Measurements from ENCODE around the gene CCDC91.
"Not testable (repeated sequence)": the region's sequence is repeated elsewhere in the genome, so short reads cannot be mapped to it uniquely, and the experiment has no call there.

Gene CCDC91

DNA sequence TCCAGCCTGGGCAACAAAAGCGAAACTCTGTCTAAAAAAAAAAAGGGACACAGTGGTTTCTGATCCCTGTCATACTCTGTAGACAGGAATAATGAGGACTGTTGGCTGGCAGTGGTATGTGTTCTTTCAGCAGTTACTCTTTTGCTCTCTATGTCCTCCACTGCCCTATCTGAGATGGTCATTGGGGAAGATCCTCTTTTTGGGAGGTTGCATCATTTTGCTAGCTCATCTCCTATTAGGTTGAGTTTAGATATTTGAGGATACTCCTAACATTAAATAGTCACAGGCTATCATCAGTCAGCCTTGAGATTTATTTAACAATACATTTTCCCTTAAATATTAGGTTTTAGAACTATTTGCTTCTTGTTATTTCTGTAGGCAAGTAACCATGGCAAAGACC is 5.9 kb upstream of the CCDC91 start:
- DNase-seq, result no peak

DNA sequence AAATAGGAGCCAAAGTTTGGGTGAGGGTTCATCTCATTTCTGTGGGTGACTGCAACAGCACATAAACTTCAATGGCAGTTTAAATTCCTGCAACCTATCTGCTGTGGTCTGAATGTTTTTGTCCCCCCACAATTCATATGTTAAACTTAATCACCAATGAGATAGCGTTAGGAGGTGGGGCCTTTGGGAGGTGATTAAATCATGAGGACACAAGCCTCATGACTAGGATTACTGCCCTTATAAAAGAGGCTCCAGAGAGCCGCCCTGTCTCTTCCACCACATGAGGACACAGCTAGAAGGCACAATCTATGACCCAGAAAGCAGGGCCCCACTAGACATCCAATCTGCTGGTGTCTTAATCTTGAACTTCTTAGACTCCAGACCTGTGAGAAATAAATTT is 3.8 kb upstream of the CCDC91 start:
- no peak for DNase-seq

DNA sequence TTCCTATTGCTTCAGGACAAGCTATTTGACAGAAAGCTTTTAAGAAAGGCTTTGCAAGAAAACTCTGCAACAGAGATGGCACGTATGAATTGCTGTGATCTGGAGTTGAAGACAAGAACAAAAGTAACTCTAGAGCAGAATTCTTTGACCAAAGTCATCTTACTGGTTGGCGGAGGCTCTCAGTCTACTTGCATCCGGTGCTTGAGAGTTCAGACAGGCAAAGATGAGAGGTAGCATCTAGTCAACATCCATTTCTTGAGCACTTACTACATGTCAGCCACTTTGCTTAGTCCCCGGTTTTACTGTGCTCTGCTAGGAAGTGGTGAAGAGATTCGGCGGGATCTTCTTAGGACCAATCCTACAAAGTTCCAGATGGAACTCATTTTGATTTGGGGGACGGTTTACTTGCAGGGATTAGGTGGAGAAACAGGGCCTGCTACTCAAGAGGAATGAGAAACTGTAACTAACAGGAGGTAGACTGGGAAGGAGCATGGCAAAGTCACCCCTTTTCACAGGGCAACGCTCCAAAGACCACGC is 404 bp upstream of the CCDC91 start:
- DNase-seq, result no peak

DNA sequence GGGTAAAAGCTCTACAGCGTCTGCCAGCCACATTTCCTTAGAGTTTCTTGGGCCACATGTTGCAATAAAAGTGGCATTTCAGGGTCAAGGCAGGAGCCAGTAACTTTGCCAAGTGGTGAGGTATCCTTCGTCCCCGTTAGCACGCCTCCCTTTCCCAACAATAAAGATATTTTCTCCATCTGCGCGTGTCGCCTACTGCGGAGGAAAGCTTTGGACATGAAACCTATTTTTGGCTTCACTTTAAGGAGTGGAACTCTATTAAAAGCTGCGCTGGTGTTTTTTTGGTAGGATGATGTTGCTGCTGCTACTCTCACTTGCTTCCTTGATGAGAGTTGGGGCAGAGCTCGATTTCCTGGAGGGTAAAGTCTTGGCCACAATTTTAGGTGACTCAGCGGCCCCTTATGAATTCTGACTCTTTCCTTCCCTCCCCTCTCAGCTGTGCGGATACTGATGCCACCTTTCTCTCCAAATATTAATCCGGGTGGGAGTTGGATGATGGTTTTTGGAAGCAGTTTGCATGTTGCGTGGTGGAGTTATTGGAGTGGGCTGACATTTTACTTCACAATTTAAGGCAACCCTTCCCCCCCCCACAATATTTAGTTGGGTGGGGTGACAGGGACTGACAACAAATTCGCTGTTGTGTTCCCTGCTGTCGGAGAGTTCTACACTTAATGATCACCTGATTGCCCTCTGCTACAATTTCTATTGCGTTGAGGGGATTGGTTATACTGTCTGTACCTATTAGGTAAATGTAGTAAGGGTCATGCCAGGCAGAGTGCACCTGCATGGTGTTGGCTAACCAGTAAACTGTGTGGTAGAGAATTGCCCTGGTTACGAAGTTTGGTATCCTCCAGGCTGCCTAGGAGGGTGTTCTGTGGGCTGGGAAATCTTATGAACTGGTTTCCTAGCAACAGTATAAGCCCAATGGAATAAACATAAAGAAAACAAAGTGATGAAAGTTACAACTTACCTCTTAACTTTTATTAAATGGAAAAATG is 1.1 kb downstream of the CCDC91 start:
- no peak for DNase-seq

DNA sequence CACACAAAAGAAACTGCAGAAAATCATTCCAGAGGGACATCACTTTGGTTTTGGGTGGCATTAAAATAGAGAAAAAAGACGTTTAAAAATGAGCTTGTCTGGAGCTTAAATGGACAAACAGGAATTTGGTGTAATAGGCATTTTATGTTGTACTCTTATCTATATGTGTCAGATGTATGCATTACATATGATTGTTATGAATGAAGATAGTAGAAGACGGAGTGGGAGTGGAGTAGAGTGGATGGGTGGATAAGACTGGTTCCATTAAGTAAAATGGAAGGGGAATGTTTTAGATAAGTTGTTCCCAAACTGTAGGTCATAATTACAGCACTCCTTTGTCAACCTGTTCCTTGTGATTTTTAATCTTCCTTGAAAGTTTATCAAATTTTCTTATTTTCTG is 1.9 kb downstream of the CCDC91 start:
- no peak for DNase-seq

DNA sequence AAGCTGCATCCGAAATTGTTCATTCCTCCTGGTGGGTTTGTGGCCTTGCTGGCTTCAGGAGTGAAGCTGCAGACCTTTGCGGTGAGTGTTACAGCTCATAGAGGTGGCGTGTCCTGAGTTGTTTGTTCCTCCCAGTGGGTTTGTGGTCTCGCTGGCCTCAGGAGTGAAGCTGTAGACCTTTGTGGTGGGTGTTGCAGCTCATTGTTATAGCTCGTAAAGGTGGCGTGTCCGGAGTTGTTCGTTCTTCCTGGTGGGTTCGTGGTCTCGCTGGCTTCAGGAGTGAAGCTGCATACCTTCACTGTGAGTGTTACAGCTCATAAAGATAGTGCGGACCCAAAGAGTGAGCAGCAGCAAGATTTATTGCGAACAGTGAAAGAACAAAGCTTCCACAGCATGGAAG is 4.4 kb downstream of the CCDC91 start:
- DNase-seq, result not testable (repeated sequence)

DNA sequence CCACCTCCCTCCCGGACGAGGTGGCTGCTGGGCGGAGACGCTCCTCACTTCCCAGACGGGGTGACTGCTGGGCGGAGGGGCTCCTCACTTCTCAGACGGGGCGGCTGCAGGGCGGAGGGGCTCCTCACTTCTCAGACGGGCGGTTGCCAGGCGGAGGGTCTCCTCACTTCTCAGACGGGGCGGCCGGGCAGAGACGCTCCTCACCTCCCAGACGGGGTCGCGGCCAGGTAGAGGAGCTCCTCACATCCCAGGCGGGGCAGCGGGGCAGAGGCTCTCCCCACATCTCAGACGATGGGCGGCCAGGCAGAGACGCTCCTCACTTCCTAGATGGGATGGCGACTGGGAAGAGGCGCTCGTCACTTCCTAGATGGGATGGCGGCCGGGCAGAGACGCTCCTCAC is 10.9 kb downstream of the CCDC91 start:
- not testable (repeated sequence) for DNase-seq

DNA sequence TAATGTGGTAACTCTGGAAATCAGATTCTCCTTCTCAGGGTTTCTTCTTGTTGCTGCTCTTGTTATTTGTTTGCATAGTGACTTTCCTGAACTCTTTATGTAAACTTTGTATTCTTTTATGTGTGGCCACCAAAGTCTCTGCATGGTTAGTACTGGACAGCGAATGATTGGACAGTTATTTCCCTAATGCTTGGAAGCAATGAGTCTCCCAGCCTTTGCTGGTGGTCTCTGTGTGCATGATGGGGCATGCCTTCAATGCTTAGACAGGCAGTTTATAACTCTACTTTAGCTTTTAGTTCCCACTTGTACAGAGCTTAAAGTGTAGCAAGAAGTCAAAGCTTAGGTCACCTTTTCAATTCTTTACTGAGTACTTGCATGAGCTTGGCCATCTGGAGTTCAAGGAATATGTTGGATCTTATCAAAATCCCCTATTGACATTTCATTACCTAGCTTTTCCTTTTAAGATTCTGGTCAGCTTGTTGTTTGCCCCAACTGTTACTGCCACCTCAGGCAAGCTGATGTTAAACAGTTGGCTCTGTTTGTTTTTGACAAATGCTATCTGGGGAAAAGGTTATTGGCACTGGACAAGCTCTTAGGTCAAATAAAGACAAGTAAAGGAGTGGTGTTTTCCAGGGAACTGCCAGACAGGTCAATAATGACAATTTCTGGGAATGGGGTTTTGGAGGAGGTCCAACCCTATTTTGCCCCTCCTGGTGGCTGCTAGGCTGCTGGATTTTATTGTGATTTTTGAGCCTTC is 12.3 kb downstream of the CCDC91 start:
- DNase-seq, result no peak

DNA sequence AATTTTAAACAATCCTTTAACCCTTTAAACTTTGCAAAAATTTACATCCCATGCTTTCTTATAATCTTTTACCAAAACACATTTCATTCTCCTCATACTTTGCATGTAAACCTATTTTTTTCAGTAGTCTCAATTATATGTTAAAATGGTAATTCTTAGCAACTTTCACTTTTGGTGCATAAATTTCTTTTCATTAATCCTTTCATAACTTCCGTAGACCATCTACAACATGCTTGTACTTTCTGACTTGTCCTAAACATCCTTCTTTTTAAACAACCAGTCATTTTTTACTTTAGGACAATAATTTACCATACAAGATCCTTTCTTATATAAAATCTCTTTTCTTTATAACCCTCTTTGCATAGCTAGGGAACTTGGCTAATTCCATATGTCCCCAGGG is 19.5 kb downstream of the CCDC91 start:
- no peak for DNase-seq

DNA sequence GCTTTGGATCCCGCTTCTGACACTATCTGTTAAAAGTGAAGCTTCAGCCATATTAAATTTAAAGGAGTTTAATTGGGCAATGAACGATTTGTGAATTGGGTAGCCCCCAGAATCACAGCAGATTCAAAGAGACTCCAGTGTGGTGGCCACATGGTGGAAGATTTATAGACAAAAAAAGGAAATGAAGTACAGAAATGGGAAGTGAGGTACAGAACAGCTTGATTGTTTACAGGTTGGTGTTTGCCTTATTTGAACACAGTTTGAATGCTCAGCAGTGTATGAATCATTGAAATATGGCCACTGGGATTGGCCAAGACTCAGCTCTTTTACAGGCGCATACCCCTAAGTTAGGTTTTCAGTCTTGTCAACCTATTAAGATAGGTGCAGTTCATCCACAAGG is 21.9 kb downstream of the CCDC91 start:
- DNase-seq, result no peak

DNA sequence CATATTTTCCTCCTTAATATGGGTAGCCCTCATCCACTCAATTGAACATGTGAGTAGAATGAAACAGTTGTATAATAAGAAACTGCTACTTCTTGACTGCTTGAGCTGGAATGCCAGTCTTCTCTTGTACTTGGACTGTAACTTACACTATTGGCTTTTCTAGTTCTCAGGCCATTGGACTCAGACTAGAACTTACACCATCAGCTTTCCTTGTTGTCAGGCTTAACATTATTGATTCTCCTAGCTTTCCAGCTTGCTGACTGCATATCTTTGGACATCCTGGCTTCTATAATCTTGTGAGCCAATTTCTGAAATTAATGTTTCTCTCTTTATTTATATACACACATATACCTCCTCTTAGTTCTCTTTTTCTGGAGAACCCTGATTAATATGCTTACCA is 24.8 kb downstream of the CCDC91 start:
- DNase-seq, result no peak

DNA sequence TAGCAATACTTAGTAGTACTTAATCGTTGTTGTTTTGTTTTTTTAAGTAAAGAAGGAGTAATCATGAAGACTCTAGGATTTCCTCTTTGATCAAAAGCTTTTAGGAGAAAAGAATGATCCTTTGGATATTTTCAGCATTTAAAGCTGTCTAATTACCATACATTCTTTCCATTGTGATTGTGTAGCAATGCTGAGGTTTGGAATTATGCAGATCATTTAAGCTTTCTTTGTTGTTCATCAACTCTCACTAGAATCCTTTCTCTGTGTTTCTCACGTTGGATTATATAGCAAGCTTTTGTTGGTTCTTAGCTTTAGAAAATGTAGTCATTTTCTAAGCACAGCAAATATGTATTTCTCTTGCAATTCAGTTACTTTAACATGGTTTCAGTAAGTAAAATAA is 25.8 kb downstream of the CCDC91 start:
- DNase-seq, result no peak

DNA sequence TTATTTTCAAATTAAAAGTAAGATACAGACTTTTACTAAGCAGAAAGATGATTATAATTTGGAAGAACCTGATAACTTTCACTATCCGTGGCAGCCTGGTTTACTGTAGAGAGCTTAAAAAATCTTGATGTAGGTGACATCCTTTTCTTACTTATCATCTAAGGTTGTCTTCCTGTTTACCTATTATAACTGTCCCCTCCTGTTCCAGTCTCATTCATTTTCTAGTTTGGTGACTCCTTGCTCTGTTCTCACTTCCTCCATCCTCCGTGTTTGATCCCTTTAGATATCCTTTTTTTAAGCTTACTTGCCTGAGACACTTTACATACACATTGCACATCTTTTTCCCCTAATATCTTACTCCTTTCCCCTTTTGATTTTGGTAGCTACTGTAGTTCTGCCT is 27.5 kb downstream of the CCDC91 start:
- no peak for DNase-seq

DNA sequence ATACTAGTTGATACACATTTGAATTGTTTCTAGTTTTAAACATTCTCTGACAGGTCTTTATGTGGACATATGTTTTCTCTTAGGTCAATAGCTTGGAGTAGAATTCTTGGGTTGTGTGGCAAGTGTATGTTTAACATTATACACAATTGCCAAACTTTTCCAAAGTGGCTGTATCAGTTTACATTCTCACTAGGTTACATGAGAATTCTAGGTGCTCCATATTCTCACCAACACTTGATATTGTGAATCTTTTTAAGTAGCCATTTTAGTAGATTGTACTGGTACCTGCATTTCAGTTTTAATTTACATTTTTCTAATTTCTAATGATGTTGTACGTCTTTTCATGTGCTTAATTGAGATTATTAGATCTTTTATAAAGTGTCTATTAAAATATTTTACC is 28.6 kb downstream of the CCDC91 start:
- DNase-seq, result no peak

DNA sequence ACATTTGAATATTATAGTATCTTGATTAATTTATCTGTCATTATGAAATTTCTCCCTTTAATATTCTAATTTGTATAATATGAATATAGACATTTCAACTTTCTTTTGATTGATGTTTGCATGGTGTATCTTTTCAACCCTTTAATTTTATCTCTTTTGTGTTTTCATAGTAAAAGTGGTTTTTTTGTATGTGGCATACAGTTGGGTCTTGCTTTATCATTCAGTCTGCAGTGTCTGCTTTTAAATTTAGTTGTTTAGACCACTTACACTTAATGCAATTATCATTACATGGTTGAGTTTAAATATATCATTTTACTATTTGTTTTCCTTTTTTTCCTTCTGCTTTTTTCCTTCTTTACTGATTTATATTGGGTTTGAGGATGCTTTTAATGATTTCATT is 29.6 kb downstream of the CCDC91 start:
- no peak for DNase-seq

DNA sequence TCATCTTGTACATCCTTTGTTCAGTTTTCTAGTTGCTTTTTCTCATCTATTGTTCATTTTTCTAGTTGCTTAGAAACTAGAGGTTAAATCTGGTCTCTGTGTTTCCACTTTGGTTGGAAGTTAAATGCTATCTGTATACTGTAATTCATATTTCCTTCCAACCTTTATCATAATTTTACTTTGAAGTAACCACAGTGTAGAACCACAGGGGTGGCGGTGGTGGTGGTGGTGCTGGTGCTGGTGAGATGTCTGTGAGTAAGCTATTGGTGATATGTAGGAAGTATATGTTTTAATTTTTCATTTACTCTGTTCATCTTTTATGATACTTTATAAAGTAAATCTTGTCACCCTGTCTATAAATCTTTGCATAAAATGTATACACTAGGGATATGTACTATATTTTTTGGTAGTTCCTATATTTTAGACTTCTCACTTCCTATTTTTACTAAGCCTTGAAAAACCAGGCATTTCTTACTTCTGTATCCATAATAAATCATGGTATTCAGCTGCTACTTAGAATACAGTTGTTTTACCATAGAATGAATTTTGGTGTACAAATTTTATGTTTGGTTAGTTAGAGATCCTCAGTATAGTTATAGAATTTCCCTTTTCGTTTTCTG is 31.9 kb downstream of the CCDC91 start:
- no peak for DNase-seq

DNA sequence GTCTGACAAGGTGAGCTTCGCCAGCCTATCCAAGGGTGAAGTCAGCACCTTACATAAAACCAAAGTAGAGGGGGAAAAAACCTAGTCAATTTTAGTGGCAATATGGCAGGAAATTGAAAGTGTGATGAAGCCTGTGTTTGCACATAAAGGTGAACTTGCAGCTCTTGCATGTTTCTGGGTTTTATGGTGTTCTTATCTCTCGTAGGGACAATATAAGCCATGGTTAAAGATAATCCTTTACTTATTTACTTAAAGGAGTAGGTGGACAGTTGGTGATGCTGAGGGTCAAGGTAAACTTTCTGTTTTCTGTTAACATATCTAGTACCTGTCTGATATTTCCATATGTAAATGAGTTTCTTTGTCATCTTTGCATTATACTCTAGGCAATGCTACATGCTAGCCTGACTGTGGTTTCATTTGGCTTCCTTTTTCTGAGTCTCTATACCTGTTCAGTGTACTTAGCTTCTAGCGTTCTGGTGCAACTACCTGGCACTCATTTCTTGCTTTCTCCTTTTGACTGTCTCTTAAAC is 32.8 kb downstream of the CCDC91 start:
- no peak for DNase-seq

DNA sequence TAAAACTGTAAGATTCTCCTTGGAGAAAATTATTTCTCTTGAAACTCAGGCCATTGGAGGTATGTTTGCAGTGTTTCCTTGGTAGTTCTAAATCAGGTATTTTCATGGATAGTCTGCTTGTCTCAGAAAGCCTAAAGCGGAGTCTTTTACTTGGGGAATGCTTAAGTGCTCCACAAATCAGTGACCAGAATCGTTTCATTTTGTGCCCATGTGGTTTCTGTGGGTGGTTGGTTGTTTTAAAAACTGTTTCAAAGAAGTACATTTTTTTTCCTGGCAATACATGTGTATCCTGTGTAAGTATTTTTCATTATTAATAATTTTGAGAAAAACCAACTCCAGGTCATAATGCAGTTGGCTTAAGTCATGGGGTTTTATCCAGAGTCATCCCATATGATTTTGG is 33.6 kb downstream of the CCDC91 start:
- DNase-seq, result no peak

DNA sequence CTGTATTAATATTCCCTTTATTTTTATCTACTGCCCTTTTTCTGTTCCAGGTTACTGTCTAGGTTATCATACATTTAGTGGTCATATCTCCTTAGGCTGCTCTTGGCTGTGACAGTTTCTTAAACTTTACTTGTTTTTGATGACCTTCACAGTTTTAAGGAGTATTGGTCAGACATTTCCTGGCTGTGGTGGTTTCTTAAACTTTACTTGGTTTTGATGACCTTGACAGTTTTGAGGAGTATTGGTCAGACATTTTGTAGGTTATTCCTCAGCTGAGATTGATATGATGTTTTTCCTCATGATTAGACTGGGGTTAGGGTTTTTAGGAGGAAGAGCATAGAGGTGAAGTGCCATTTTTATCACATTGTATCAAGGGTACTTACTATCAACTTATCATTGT is 36.4 kb downstream of the CCDC91 start:
- no peak for DNase-seq

DNA sequence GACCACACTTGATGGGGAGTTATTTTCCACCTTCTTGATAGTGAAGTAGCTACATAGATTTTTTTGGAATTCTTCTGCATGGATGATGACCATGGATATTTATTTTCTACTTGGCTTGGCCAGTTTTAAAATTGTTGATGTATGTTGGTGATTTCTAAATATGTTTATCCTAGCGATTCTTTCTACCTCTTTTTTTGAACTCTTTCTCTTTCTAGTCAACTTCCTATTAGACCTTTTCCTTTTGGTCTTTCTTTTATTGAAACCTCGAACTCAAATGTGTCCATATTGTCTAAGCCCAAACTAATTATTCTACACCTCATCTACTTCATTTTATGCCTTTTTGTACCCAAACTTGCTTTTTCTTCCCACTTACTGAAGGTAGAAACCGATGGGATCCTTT is 37.0 kb downstream of the CCDC91 start:
- DNase-seq, result no peak

DNA sequence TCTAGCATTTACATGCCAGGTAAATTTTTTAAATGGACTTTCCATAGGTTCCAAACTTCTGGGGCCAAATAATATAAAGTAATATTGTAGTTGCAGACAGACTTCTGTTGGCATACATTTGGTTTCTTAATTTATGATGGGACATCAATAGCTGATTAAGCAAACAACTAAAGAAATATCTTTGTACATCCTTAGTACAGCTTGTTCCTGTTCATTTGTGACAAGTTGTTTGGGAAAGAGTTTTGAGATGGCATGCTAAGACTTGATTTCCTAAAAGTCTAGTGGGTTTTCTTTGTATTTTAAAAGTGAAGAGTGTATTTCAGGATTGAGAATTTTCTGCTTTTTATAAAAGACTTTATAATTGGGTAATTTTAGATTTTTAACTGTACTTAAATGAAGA is 41.0 kb downstream of the CCDC91 start:
- DNase-seq, result no peak

DNA sequence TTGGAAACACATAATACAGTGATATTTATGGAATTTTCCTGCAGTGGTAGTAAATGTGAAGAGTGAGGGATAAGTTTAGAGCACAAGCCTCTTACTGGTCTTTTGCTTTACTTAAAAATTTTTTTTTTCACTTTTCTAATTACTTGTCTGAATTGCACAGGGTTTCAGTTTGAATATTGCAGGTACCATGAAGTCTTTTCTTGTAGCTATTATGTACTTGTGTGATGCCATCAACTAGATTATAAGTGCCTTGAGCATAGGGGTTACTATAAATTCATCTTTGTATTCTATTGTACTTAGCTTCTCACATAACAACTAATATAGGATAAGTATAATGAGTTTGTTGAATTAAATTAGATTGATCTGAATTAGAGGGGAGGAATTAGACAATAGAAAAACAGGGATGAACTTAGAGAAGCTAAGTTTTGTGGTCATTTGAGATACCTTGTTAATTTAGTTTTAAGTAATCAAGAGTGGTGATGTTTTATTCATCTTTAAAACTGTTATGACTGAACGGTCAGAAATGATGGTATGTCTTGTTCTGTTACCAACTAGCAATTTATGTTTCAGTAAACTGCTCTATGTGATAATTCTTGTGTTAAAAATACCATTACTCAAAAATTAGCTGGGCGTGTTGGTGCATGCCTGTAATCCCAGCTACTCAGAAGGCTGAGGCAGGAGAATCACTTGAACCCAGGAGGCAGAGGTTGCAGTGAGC is 42.1 kb downstream of the CCDC91 start:
- DNase-seq, result no peak
